ENCODE data around the gene ZKSCAN5.

DNA sequence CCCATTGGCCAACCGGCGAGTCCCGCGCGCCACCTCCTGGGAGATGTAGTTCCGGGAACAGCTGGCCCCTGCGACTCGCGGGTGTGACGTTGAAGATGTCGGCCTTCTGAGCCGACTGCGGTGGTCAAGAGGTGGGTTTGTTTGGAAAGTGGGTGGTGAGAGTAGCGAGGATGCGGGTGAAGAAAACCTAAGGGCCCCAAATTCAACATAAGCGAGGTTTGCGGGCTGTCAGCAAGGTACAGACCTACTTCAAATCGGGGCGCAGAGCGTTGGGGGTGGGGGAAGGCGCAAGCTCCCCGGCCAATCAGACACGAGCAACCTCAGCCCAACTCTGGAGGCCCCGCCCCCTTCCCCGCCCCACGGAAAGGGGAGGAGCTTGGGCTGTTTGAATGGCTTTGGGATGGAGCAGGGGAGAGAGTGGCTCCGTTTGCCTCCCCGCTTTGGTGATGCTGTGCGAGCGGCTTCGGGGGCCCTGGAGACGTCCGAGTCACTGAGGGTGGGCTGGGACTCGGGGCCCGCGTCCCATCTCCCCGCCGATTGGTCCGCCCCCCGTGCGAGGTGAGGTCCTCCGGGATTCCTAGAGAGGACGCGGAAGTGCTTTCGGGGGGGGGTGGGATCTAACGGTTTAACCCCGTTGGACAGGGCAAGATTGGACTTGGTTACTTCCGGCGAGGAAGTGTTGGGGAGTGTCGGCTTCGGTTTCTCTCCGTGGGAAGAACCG lies at the start of gene ZKSCAN5:
- TF ChIP-seq, protein P1, sequence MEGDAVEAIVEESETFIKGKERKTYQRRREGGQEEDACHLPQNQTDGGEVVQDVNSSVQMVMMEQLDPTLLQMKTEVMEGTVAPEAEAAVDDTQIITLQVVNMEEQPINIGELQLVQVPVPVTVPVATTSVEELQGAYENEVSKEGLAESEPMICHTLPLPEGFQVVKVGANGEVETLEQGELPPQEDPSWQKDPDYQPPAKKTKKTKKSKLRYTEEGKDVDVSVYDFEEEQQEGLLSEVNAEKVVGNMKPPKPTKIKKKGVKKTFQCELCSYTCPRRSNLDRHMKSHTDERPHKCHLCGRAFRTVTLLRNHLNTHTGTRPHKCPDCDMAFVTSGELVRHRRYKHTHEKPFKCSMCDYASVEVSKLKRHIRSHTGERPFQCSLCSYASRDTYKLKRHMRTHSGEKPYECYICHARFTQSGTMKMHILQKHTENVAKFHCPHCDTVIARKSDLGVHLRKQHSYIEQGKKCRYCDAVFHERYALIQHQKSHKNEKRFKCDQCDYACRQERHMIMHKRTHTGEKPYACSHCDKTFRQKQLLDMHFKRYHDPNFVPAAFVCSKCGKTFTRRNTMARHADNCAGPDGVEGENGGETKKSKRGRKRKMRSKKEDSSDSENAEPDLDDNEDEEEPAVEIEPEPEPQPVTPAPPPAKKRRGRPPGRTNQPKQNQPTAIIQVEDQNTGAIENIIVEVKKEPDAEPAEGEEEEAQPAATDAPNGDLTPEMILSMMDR (IDR thresholded peaks at IDR 0.05; ENCODE audit: poor library complexity): no peak
- TF ChIP-seq EZH2phosphoT487 (IDR thresholded peaks at IDR 0.05; ENCODE audit: low read depth, severe bottlenecking, unreplicated experiment) (no peak), EZH2 (IDR thresholded peaks at IDR 0.05; ENCODE audit: borderline replicate concordance) (no peak)

Measured in hepatocyte (in vitro differentiated cells).